ENCODE data around the gene TSPO.

DNA sequence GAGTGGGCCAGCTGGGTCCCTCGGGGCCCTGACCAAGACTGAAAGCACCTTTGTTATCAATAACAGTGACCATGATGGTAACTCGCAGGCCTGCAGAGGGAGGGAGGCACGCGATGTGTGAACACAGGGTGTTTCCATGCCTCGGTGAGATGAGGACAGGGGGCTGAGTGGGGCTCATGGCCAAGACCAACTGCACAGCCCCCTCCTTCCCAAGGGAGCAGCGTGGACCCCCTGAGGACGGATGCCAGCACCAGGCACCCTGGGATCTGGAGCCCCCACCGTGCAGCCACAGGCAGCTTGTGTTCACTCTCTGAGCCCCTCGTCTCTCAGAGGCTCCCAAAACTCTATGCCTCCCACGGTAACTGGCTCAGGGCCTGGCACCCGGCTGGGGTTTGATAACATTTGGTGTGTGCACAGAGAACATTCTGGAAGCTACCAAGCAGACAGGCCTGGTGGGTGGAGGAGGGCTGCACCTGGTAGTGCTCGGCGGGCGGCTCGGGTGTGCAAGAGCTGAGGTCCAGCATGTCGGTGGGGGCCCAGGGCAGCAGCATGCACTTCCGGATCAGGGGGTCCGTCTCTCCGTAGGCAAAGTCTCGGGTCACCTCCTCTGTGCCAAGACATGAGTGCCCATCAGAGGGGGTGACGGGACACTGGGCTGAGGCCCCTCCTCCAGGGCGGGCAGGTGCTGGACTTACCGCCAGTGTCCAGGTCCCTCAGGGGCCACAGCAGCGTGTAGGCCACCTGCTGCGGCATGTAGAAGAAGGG is 28.0 kb downstream of the TSPO start:
- TF ChIP-seq SP1 (IDR thresholded peaks at IDR 0.05) = no peak
- TF ChIP-seq FOXM1 (IDR thresholded peaks at IDR 0.05; ENCODE audit: borderline replicate concordance) = no peak
